Hepatocyte (in vitro differentiated cells): ENCODE data around the gene GPSM3. TPM values are rescaled to one million over a fixed set of nuclear protein-coding genes. Genes with fewer than 3 reads are reported as not detected.

Experiments
- DNase-seq: peaks from one replicate; pipeline ENCODE4 v3.0.0-alpha.2; 2016; ENCODE audit warnings: low spot score
- H2AFZ ChIP-seq: fragments of 200-600 bp; sonication (generic); 2 replicates; pipeline ENCODE4 v1.6.0; 2016; ENCODE audit warnings: antibody characterized with exemption, mild to moderate bottlenecking
- H3K27ac ChIP-seq: fragments of 200-600 bp; sonication (generic); 2 replicates; pipeline ENCODE4 v1.5.1; 2016; ENCODE audit warnings: mild to moderate bottlenecking
- H3K27me3 ChIP-seq: fragments of 200-600 bp; sonication (generic); 2 replicates; pipeline ENCODE4 v1.6.1; 2016
- H3K36me3 ChIP-seq: fragments of 200-600 bp; sonication (generic); replicated peaks from 2 replicates; pipeline ENCODE4 v1.5.1; 2016; ENCODE audit warnings: low read depth; ENCODE audit not compliant: insufficient read depth
- H3K4me1 ChIP-seq: fragments of 200-600 bp; sonication (generic); 2 replicates; pipeline ENCODE4 v1.5.1; 2016; ENCODE audit warnings: mild to moderate bottlenecking, moderate library complexity; ENCODE audit not compliant: insufficient read depth
- H3K4me2 ChIP-seq: fragments of 200-600 bp; sonication (generic); 2 replicates; pipeline ENCODE4 v1.6.0; 2016
- H3K4me3 ChIP-seq: fragments of 200-600 bp; sonication (generic); 2 replicates; pipeline ENCODE4 v1.5.1; 2016; ENCODE audit warnings: mild to moderate bottlenecking
- H3K79me2 ChIP-seq: fragments of 200-600 bp; sonication (generic); 2 replicates; pipeline ENCODE4 v1.6.0; 2017; ENCODE audit warnings: mild to moderate bottlenecking
- H3K9me2 ChIP-seq: fragments of 200-600 bp; sonication (generic); replicated peaks from 2 replicates; pipeline ENCODE4 v1.6.0; 2017; ENCODE audit warnings: mild to moderate bottlenecking; ENCODE audit not compliant: insufficient read depth
- H3K9me3 ChIP-seq: fragments of 200-600 bp; sonication (generic); 2 replicates; pipeline ENCODE4 v1.5.1; 2016; ENCODE audit warnings: low read depth, mild to moderate bottlenecking
- H4K20me1 ChIP-seq: fragments of 200-600 bp; sonication (generic); 2 replicates; pipeline ENCODE4 v1.6.0; 2016; ENCODE audit warnings: mild to moderate bottlenecking; ENCODE audit not compliant: insufficient read depth, poor library complexity, severe bottlenecking
- EZH2 ChIP-seq: fragments of 200-600 bp; sonication (generic); IDR thresholded peaks from 2 replicates; pipeline ENCODE4 v1.6.1; 2016; ENCODE audit warnings: antibody characterized with exemption, mild to moderate bottlenecking, borderline replicate concordance
- EZH2phosphoT487 ChIP-seq: fragments of 200-600 bp; sonication (generic); IDR thresholded peaks from one replicate; pipeline ENCODE4 v1.6.1; 2018; ENCODE audit warnings: antibody characterized with exemption, mild to moderate bottlenecking, low read depth, moderate library complexity; ENCODE audit not compliant: unreplicated experiment, severe bottlenecking
- WGBS: methylation state at CpG from one replicate; pipeline ENCODE4 v1.1.6; 2016; ENCODE audit warnings: low lambda C conversion rate; ENCODE audit errors: missing lambda C conversion rate; 5-methylcytosine and 5-hydroxymethylcytosine counted together
- polyA plus RNA-seq: library from polyadenylated mRNA; unstranded; fragments of >200 nt; fragmentation: Nextera tagmentation; extraction: Ambion mirVana; gene quantifications from 2 replicates; pipeline ENCODE4 v1.2.1, GENCODE V29; 2016
- total RNA-seq: library from RNA; depleted of rRNA; stranded (reverse); fragments of >200 nt; gene quantifications from 2 replicates; pipeline ENCODE4 v1.2.3, GENCODE V29; 2014
- TF ChIP-seq, protein P1 (sequence below): fragments of 200-600 bp; sonication (generic); IDR thresholded peaks from 2 replicates; pipeline ENCODE4 v1.5.1; 2016; ENCODE audit warnings: antibody characterized with exemption, mild to moderate bottlenecking; ENCODE audit not compliant: poor library complexity

The GPSM3 gene
- total and polyA plus RNA-seq, 2 experiments from 2014 or later, result 3.4 to 4.3 TPM

DNA sequence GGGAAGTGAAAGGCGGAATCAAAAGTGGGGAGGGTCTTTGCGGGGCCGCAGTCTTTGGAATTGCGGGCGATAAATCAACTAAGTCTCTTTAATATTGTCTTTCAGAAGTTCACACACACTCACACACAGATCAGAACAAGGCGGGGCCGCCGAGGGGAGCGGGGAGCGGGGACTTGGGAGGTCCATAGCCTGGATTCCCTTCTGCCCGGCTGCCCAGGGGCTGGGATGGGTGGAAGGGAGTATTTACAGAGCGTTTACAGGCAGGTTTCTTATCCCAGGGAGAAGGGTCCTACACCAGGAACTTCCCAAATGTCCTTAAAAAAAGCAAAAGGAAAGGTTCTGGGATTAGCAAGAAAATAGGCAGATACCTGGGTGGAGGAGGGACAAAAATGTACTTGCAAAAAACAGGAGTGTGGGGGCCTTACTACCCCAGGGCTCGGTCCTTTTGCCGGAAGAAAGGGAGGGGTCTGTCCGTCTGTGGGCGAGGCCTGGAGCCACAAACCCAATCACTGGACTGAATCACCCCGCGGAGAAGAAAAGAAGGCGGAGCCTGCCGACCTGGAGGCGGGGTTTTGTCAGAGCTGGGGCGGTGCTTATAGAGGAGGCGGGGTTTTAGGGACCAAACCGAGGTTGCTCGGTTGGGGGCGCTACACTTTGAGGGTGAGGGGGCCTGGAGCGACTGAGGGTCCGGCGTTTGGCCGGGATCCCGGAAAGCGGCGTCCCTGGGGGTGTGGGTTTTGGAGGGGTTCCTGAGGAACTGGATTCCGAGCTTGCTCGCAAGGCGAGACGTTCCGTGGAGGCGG, 44.0 kb downstream of the GPSM3 start:
- Histone ChIP-seq H3K4me2 (peak overlapping the region; percentile 66), H3K9me2 (no peaks in the 10 kb centered on the region), H3K27ac (no peak overlapping the region), H3K9me3 (no peaks in the 10 kb centered on the region), H3K27me3 (peaks cover 26% of the 10 kb centered on the region), H3K4me3 (no peak overlapping the region), H2AFZ (no peak overlapping the region), H3K4me1 (peaks cover 17% of the 10 kb centered on the region), H3K79me2 (no peaks in the 10 kb centered on the region), H3K36me3 (no peaks in the 10 kb centered on the region), H4K20me1 (no peaks in the 10 kb centered on the region)
- WGBS, result 47% methylated on average over 38 of the region's 39 CpGs
- TF ChIP-seq EZH2phosphoT487 (no peak), EZH2 (no peak)
- TF ChIP-seq, protein P1, sequence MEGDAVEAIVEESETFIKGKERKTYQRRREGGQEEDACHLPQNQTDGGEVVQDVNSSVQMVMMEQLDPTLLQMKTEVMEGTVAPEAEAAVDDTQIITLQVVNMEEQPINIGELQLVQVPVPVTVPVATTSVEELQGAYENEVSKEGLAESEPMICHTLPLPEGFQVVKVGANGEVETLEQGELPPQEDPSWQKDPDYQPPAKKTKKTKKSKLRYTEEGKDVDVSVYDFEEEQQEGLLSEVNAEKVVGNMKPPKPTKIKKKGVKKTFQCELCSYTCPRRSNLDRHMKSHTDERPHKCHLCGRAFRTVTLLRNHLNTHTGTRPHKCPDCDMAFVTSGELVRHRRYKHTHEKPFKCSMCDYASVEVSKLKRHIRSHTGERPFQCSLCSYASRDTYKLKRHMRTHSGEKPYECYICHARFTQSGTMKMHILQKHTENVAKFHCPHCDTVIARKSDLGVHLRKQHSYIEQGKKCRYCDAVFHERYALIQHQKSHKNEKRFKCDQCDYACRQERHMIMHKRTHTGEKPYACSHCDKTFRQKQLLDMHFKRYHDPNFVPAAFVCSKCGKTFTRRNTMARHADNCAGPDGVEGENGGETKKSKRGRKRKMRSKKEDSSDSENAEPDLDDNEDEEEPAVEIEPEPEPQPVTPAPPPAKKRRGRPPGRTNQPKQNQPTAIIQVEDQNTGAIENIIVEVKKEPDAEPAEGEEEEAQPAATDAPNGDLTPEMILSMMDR, result peak; percentile 23
- peak; percentile 72 for DNase-seq

DNA sequence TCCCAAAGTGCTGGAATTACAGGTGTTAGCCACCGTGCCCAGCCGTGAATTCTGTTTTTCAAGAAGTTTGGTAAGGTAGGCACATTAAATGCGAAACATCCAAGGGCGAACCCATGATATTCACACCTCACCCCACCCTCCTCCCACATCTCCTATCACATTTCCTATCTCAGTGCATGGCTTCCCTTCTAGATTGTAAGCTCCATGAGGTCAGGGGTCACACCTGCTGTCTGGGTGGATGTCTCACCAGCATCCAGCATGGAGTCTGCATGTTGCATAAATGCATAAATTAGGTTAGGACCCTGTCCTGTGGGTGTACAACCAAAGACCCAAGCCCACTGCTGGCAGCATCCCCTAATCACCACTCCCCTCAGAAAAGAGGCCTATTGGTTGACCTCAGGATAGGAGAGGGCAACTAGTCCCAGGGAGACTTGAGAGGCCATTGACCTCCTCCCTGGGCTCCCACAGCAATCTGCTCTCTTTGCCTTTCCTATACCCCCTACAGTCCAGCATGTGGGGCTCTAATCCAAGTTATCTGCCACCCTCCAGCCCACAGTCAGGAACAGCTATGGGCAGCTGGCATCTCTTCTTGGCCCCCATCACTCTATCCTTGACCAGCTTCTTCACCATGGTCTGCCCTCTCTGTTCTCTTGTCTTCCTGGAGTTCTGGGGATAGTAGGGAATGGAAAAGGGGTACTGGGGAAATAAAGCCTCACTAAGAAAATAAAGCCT, 44.9 kb downstream of the GPSM3 start:
- Histone ChIP-seq H3K36me3 (no peaks in the 10 kb centered on the region), H3K27ac (no peak overlapping the region), H3K27me3 (peaks cover 26% of the 10 kb centered on the region), H2AFZ (no peak overlapping the region), H3K79me2 (no peaks in the 10 kb centered on the region), H3K4me2 (peak overlapping the region; percentile 66), H3K9me2 (no peaks in the 10 kb centered on the region), H3K4me3 (no peak overlapping the region), H3K4me1 (peaks cover 8% of the 10 kb centered on the region), H3K9me3 (no peaks in the 10 kb centered on the region), H4K20me1 (no peaks in the 10 kb centered on the region)
- WGBS, result 98% methylated on average over 4 of the region's 4 CpGs
- no peak for DNase-seq
- TF ChIP-seq EZH2 (no peak), EZH2phosphoT487 (no peak)
- TF ChIP-seq, protein P1, result no peak

- Histone ChIP-seq H3K4me1 (no peaks in the 10 kb centered on the region), H2AFZ (no peak overlapping the region), H3K79me2 (no peaks in the 10 kb centered on the region), H3K9me3 (no peaks in the 10 kb centered on the region), H3K36me3 (no peaks in the 10 kb centered on the region), H3K9me2 (no peaks in the 10 kb centered on the region), H3K27me3 (peaks cover 26% of the 10 kb centered on the region), H3K4me2 (no peak overlapping the region), H3K4me3 (no peak overlapping the region), H4K20me1 (no peaks in the 10 kb centered on the region), H3K27ac (no peak overlapping the region)
- TF ChIP-seq EZH2, result no peak
- TF ChIP-seq, protein P1, result no peak
- DNase-seq, result no peak
- WGBS, result 43% methylated on average over 4 of the region's 4 CpGs
Measured at GRCh38 chr6:32146687-32147086, 45.8 kb downstream of the GPSM3 start.
